Subcutaneous abdominal adipose tissue (tissue), 5 donors: Measurements from ENCODE around the gene PRSS8.
"Not testable (repeated sequence)": the region's sequence is repeated elsewhere in the genome, so short reads cannot be mapped to it uniquely, and the experiment has no call there.

Experiments used
- H3K27ac ChIP-seq: one replicate; pipeline ENCODE4 v1.7.0; 2013; ENCODE audit warnings: low read depth, mild to moderate bottlenecking, inconsistent platforms, low read length, moderate library complexity
- H3K27me3 ChIP-seq, 5 donors: one replicate each; pipeline ENCODE4 v1.7.0; 2013; ENCODE audit warnings: low read length in 5 of 5, inconsistent platforms in 1 of 5; ENCODE audit not compliant: control insufficient read depth in 5 of 5, insufficient read depth in 4 of 5
- H3K36me3 ChIP-seq, 5 donors: one replicate each; pipeline ENCODE4 v1.7.0; 2013; ENCODE audit warnings: low read length in 5 of 5; ENCODE audit not compliant: control insufficient read depth in 5 of 5, insufficient read depth in 5 of 5
- H3K4me1 ChIP-seq, 5 donors: one replicate each; pipeline ENCODE4 v1.7.0; 2013; ENCODE audit warnings: low read length in 5 of 5, mild to moderate bottlenecking in 3 of 5, moderate library complexity in 1 of 5; ENCODE audit not compliant: control insufficient read depth in 5 of 5, insufficient read depth in 5 of 5
- H3K4me3 ChIP-seq, 5 donors: one replicate each; pipeline ENCODE4 v1.7.0; 2013; ENCODE audit warnings: low read length in 5 of 5, low read depth in 1 of 5
- H3K9ac ChIP-seq, 5 donors: one replicate each; pipeline ENCODE4 v1.7.0; 2013; ENCODE audit warnings: low read length in 5 of 5, mild to moderate bottlenecking in 4 of 5, moderate library complexity in 3 of 5
- H3K9me3 ChIP-seq, 5 donors: one replicate each; pipeline ENCODE4 v1.7.0; 2013; ENCODE audit warnings: low read length in 5 of 5; ENCODE audit not compliant: control insufficient read depth in 5 of 5
- donor health status: healthy.
- donor health status: healthy.
- donor health status: healthy.
- donor health status: healthy.
- donor health status: healthy.

Gene PRSS8

GRCh38 chr16:31170048-31170447, 34.5 kb upstream of the PRSS8 start:
- H3K36me3 ChIP-seq, H3K9me3 ChIP-seq, H3K4me1 ChIP-seq, H3K9ac ChIP-seq, H3K4me3 ChIP-seq, H3K27me3 ChIP-seq, H3K27ac ChIP-seq: not testable (repeated sequence)

- H3K9ac ChIP-seq = no peak overlapping the region
- no peaks in the 10 kb centered on the region for H3K27me3 ChIP-seq
- no peak overlapping the region for H3K27ac ChIP-seq
- no peak overlapping the region for H3K4me3 ChIP-seq
- H3K9me3 ChIP-seq = no peaks in the 10 kb centered on the region
- H3K36me3 ChIP-seq = no peaks in the 10 kb centered on the region
- H3K4me1 ChIP-seq = no peaks in the 10 kb centered on the region
Observed at GRCh38 chr16:31168848-31169247, 33.3 kb upstream of the PRSS8 start.

GRCh38 chr16:31167315-31167714, 31.8 kb upstream of the PRSS8 start:
- H3K9me3 ChIP-seq = no peaks in the 10 kb centered on the region
- H3K36me3 ChIP-seq = no peaks in the 10 kb centered on the region
- no peak overlapping the region for H3K27ac ChIP-seq
- no peak overlapping the region for H3K4me3 ChIP-seq
- no peaks in the 10 kb centered on the region for H3K4me1 ChIP-seq
- no peaks in the 10 kb centered on the region for H3K27me3 ChIP-seq
- no peak overlapping the region for H3K9ac ChIP-seq

GRCh38 chr16:31157136-31157535, 21.6 kb upstream of the PRSS8 start:
- no peak overlapping the region for H3K27ac ChIP-seq
- no peaks in the 10 kb centered on the region for H3K36me3 ChIP-seq
- no peaks in the 10 kb centered on the region for H3K4me1 ChIP-seq
- peaks cover 0 to 3% (median 0%) of the 10 kb centered on the region in 5 donors for H3K27me3 ChIP-seq
- no peak overlapping the region for H3K9ac ChIP-seq
- H3K4me3 ChIP-seq = no peak overlapping the region
- H3K9me3 ChIP-seq = no peaks in the 10 kb centered on the region

GRCh38 chr16:31150976-31151375, 15.4 kb upstream of the PRSS8 start:
- peaks cover 0 to 24% (median 7%) of the 10 kb centered on the region in 5 donors for H3K4me1 ChIP-seq
- not testable (repeated sequence) for H3K9me3 ChIP-seq, H3K9ac ChIP-seq, H3K27ac ChIP-seq, H3K4me3 ChIP-seq, H3K36me3 ChIP-seq
- H3K27me3 ChIP-seq = peaks cover 7 to 25% (median 17%) of the 10 kb centered on the region in 5 donors

- H3K4me1 ChIP-seq = peaks cover 0 to 24% (median 7%) of the 10 kb centered on the region in 5 donors
- no peaks in the 10 kb centered on the region for H3K36me3 ChIP-seq
- H3K9ac ChIP-seq = peak within 1 kb of the TSS in 2 of 5 donors; percentile 23 to 39
- H3K27me3 ChIP-seq = peaks cover 7 to 25% (median 17%) of the 10 kb centered on the region in 5 donors
- H3K27ac ChIP-seq = no peak within 1 kb of the TSS
- H3K4me3 ChIP-seq = peak within 1 kb of the TSS in 2 of 5 donors; percentile 5 to 18
- no peaks in the 10 kb centered on the region for H3K9me3 ChIP-seq
Observed at GRCh38 chr16:31149894-31150890, 14.7 kb upstream of the PRSS8 start, which contains the start of gene PRSS36. TSS of gene PRSS36 (minus strand) at chr16:31150066. CDS start at chr16:31150035, 31 bp downstream.

GRCh38 chr16:31149332-31149731, 13.8 kb upstream of the PRSS8 start:
- no peaks in the 10 kb centered on the region for H3K9me3 ChIP-seq
- peak overlapping the region in 2 of 5 donors; percentile 2 to 18 for H3K4me3 ChIP-seq

GRCh38 chr16:31148896-31149295, 13.4 kb upstream of the PRSS8 start:
- peaks cover 0 to 24% (median 7%) of the 10 kb centered on the region in 5 donors for H3K4me1 ChIP-seq
- peak overlapping the region in 1 of 5 donors; percentile 2 for H3K4me3 ChIP-seq
- H3K9ac ChIP-seq = no peak overlapping the region
- H3K36me3 ChIP-seq = no peaks in the 10 kb centered on the region
- peaks cover 7 to 22% (median 17%) of the 10 kb centered on the region in 5 donors for H3K27me3 ChIP-seq
- no peaks in the 10 kb centered on the region for H3K9me3 ChIP-seq
- H3K27ac ChIP-seq = no peak overlapping the region

More at GRCh38 chr16:31149332-31149731, 13.8 kb upstream of the PRSS8 start:
- peaks cover 0 to 24% (median 7%) of the 10 kb centered on the region in 5 donors for H3K4me1 ChIP-seq
- peaks cover 7 to 23% (median 17%) of the 10 kb centered on the region in 5 donors for H3K27me3 ChIP-seq
- H3K27ac ChIP-seq = no peak overlapping the region
- peak overlapping the region in 1 of 5 donors; percentile 23 for H3K9ac ChIP-seq
- H3K36me3 ChIP-seq = no peaks in the 10 kb centered on the region

- H3K4me3 ChIP-seq = peak overlapping the region in 2 of 5 donors; percentile 26 to 36
- H3K27ac ChIP-seq = no peak overlapping the region
- no peaks in the 10 kb centered on the region for H3K9me3 ChIP-seq
- peaks cover 0 to 25% (median 7%) of the 10 kb centered on the region in 5 donors for H3K4me1 ChIP-seq
- H3K9ac ChIP-seq = no peak overlapping the region
- no peaks in the 10 kb centered on the region for H3K36me3 ChIP-seq
- peaks cover 7 to 22% (median 17%) of the 10 kb centered on the region in 5 donors for H3K27me3 ChIP-seq
Observed at GRCh38 chr16:31148281-31148728, 12.8 kb upstream of the PRSS8 start.

GRCh38 chr16:31147574-31147973, 12.0 kb upstream of the PRSS8 start:
- Histone ChIP-seq H3K9me3 (no peaks in the 10 kb centered on the region), H3K36me3 (no peaks in the 10 kb centered on the region), H3K4me3 (no peak overlapping the region), H3K27me3 (peaks cover 7 to 22% (median 17%) of the 10 kb centered on the region in 5 donors), H3K27ac (no peak overlapping the region), H3K9ac (no peak overlapping the region), H3K4me1 (peaks cover 0 to 32% (median 12%) of the 10 kb centered on the region in 5 donors)
